IMR-90 (cell line): ENCODE measurements around the gene RER1.

Experiments used
- BHLHE40 ChIP-seq: fragments of 150-350 bp; IDR thresholded peaks from 2 replicates; pipeline ENCODE4 v1.6.1; 2016; ENCODE audit warnings: mild to moderate bottlenecking, low read depth, low read length
- MAFK ChIP-seq: IDR thresholded peaks from 2 replicates; pipeline ENCODE4 v1.6.1; 2012; ENCODE audit warnings: low read depth, low read length, improper control_type of control experiment
- MXI1 ChIP-seq: IDR thresholded peaks from 2 replicates; pipeline ENCODE4 v1.6.1; 2012; ENCODE audit warnings: low read depth, mild to moderate bottlenecking, low read length, moderate library complexity, borderline replicate concordance
- POLR2A ChIP-seq: IDR thresholded peaks from 2 replicates; pipeline ENCODE4 v1.6.1; 2012; ENCODE audit warnings: mild to moderate bottlenecking, low read depth, low read length
- TF ChIP-seq, protein P1 (sequence below): conservative IDR thresholded peaks from 2 replicates; pipeline ENCODE4 v1.5.1; 2012; ENCODE audit warnings: mild to moderate bottlenecking, low read depth, low read length, improper control_type of control experiment

DNA sequence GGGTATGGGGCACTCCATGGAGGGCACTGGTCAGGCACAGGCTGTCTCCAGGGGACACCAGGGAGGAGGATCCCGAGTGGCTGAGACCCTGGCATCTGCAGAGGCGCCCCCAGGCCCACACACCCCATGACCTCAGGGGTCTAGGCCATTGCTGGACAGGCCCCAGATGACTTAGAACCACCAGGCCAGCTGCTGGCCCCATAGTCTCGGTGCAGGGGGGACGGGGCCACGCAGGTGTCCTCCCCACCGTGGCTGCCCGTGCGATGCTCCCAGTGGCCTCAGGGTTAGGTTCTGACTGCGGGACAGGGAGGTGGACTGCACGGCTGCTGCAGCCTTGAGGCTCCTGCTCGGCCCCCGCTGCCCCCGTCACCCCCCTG is 44.2 kb upstream of the RER1 start:
- TF ChIP-seq MAFK (no peak), MXI1 (no peak), POLR2A (no peak), BHLHE40 (no peak)
- TF ChIP-seq, protein P1, sequence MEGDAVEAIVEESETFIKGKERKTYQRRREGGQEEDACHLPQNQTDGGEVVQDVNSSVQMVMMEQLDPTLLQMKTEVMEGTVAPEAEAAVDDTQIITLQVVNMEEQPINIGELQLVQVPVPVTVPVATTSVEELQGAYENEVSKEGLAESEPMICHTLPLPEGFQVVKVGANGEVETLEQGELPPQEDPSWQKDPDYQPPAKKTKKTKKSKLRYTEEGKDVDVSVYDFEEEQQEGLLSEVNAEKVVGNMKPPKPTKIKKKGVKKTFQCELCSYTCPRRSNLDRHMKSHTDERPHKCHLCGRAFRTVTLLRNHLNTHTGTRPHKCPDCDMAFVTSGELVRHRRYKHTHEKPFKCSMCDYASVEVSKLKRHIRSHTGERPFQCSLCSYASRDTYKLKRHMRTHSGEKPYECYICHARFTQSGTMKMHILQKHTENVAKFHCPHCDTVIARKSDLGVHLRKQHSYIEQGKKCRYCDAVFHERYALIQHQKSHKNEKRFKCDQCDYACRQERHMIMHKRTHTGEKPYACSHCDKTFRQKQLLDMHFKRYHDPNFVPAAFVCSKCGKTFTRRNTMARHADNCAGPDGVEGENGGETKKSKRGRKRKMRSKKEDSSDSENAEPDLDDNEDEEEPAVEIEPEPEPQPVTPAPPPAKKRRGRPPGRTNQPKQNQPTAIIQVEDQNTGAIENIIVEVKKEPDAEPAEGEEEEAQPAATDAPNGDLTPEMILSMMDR, result no peak
